ENCODE data around the gene RFLNA. TPM values are rescaled to one million over a fixed set of nuclear protein-coding genes. Genes with fewer than 3 reads are reported as not detected.

Gene RFLNA
- total RNA-seq, 1 experiment from 2014 or later: 10.6 TPM

- Histone ChIP-seq H3T11ph (ENCODE audit: low read length) (no peak overlapping the region), H2BK120ac (ENCODE audit: low read depth, low read length, poor library complexity, severe bottlenecking) (no peak overlapping the region), H3K23ac (ENCODE audit: insufficient read length, low read depth, low read length) (no peak overlapping the region), H3K4me2 (ENCODE audit: insufficient read depth, insufficient read length, low read length) (no peak overlapping the region), H3K9me3 (ENCODE audit: control insufficient read depth, low read depth, low read length) (no peaks in the 10 kb centered on the region), H3K56ac (ENCODE audit: insufficient read length, low read depth, low read length) (no peak overlapping the region), H4K20me1 (ENCODE audit: control insufficient read depth, insufficient read depth, insufficient read length) (no peaks in the 10 kb centered on the region), H4K8ac (replicated peaks; ENCODE audit: insufficient read length, low read depth, low read length) (no peak overlapping the region), H2BK12ac (ENCODE audit: insufficient read length, low read depth, low read length) (no peak overlapping the region), H4K5ac (ENCODE audit: insufficient read length, low read depth, low read length) (no peak overlapping the region), H3K14ac (ENCODE audit: insufficient read depth, low read length) (no peak overlapping the region), H2AK5ac (ENCODE audit: insufficient read length, low read length) (no peak overlapping the region), H2BK5ac (ENCODE audit: insufficient read length, low read length) (no peak overlapping the region), H2AFZ (ENCODE audit: low read length) (no peak overlapping the region), H3K9ac (ENCODE audit: extremely low read depth, insufficient read length, low read length) (no peak overlapping the region), H2BK20ac (ENCODE audit: low read depth, low read length, poor library complexity, severe bottlenecking) (no peak overlapping the region), H3K4me1 (ENCODE audit: insufficient read depth, low read length) (peaks cover 5% of the 10 kb centered on the region; the same call in 1 of the 2 replicates), H3K27me3 (ENCODE audit: insufficient read depth, low read length) (no peaks in the 10 kb centered on the region; the same call in 1 of the 2 replicates), H4K91ac (ENCODE audit: insufficient read length, low read depth, low read length) (no peak overlapping the region), H3K23me2 (ENCODE audit: insufficient read length, low read depth, low read length, poor library complexity, severe bottlenecking) (no peaks in the 10 kb centered on the region), H3K27ac (ENCODE audit: insufficient read length, low read depth, low read length) (no peak overlapping the region), H3K79me2 (ENCODE audit: insufficient read depth, low read length) (no peaks in the 10 kb centered on the region), H3K4ac (ENCODE audit: low read depth, low read length) (no peak overlapping the region), H3K18ac (ENCODE audit: insufficient read length, low read depth, low read length) (no peak overlapping the region), H2BK15ac (ENCODE audit: low read depth, low read length) (no peak overlapping the region), H3K79me1 (ENCODE audit: insufficient read depth, low read depth, low read length, poor library complexity, severe bottlenecking) (no peaks in the 10 kb centered on the region)
- WGBS (ENCODE audit: extremely low coverage, insufficient read length, low lambda C conversion rate): no CpG with 5 or more reads among the region's 2 CpGs
- Mint-ChIP-seq H3K36me3 (ENCODE audit: insufficient read depth in 1 of 3, low read depth in 3 of 3) (peaks cover 0 to 18% (median 3%) of the 10 kb centered on the region in 3 experiments; a peak in 4 of 7 replicates), H3K27ac (no peak overlapping the region), H3K27me3 (ENCODE audit: low read depth) (peaks cover 27% of the 10 kb centered on the region), H3K9me3 (peaks cover 14 to 18% of the 10 kb centered on the region in 2 experiments), H3K4me3 (no peak overlapping the region), H3K4me1 (peaks cover 20 to 30% of the 10 kb centered on the region in 2 experiments)
- no peak for TF ChIP-seq CTCF (conservative IDR thresholded peaks at IDR 0.05)
- DNase-seq: no peak
These were observed 13.6 kb upstream of the RFLNA start for GRCh38 chr12:124281309-124281708.
